ENCODE measurements around the gene CDR2.

- no peak for TF ChIP-seq POLR2A (IDR thresholded peaks at IDR 0.05; ENCODE audit: low read depth, low read length)
- no peak for TF ChIP-seq POLR2AphosphoS5 (IDR thresholded peaks at IDR 0.05; ENCODE audit: low read depth, low read length)
- TF ChIP-seq TAF1 (IDR thresholded peaks at IDR 0.05; ENCODE audit: borderline replicate concordance, low read depth, low read length): no peak
These were observed 21.7 kb downstream of the CDR2 start for GRCh38 chr16:22352723-22353122.

Data from GM12892 (cell line).